ENCODE measurements around the gene CCDC157.
A peak's percentile ranks its signal among the peaks of the same experiment; 100 is the strongest.

CCDC157 gene

DNA sequence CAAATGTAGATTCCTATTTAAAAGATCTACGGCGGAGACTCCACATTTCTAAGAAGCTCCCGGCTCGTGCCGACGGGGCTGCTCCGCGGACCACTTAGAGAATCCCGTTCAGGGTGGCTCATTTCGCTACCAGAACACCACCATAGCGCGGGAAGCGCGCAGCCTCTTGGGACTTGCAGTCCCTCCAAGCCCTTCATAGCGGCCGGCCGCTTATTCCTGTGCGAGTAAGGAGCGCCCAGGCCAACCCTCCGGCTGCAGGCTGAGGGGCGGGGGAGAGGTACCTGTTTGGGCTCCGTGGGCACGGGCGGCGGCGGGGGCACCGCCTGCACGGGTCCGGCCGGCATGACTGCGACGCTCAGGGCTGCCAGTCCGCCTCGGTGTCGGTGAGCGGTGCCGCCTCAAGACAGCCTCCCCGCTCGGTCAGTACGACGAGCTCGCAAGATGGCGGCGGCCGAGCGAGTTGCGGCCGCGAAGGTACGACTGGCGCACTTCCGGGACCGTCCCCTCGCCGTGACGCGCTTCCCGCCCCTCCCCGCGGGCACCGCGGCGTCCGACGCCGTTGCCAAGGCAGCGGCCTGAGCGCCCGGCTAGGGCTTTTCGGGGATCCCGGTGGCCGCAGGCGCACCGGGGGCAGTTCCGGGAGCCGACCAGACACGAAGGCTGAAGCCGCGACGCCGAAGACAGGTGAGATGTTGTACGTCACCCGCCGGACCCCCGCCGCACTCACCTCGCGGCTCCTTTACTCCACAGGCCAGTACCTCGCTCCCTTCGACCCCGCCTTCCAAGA is at the start of gene CCDC157, which contains the start of gene SF3A1:
Gene CCDC157 (plus strand): TSS at position 559 of the 787 bp plus-strand sequence. CDS start 8,994 bp downstream, outside the sequence.
Gene SF3A1 (minus strand): TSS at position 446 of the 787 bp plus-strand sequence. CDS start 102 bp downstream, at position 344.
- DNase-seq, result peak; percentile 84

DNA sequence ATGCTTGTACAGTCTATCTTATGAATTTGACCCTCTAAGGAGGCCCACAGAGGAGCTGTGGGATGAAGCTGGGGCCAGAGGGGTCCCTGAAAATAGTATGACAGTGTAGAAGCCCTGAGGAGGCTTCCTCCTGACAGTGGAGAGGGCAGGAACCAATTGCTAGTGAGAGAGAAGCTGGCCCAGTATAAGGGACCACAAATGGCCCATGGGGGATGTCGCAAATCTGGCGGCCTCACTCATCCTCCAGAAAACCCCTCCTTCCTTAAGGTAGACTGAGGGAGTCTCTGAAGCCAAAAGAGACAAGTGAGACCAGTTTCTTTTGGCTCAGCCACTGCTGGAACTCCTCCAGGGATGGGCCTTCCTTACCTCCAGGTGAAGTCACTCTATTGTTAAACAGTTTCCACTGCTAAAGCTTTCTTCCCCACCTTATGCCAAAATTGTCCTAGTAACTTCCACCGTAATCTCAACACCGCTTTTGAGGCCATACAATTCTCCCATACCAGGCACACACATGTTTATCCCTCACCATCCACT is 49.7 kb upstream of the CCDC157 start:
- no peak for DNase-seq

DNA sequence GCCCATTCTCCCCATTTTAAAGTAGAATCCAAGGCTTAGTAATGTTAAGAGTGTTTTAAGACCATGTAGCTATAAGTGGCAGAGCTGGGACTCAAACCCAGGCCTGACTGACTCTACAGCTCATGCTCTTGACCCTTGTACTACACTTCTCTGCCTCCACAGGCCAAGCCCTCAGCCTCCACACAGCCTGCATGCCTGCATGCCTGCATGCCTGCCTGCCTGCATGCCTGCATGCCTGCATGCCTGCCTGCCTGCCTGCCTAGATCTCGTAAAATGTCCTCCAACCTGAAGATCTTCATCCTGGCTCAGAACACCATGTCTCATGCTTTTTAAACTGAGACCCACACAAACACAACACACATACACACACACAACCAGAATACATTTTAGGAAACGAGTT is 48.7 kb upstream of the CCDC157 start:
- no peak for DNase-seq

DNA sequence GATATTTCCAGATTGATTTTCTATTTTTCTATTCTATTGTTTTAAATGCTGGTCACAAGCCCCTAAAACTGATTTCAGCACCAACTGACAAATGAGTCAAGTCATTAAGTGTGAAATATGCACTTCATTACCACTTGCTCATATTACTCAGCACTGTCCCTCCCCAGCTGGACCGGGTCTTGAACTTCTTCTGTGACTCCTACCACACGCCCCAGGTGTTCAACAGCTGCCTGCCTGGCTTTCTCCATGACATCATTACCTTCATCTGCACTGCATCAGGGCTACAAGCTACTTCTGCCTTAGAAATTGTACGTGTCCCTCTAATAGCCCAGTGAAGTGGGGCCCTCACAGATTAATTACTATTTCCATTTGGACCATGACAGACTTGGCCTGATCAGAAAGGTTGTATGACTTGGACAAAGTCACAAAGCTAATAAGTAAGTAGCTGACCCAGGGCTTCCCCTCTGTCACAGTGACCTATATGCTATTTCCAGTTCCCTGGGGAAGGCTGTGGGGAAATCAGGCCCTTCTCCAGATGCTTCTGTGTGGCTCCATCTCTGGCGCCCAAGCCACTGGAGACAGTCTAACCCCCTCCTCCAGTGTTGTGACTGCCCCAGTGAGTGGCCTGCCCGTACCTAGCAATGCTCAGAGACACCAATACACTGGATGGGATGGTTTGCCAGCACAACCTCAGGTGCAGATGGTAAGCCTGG is 48.1 kb upstream of the CCDC157 start:
- no peak for DNase-seq

DNA sequence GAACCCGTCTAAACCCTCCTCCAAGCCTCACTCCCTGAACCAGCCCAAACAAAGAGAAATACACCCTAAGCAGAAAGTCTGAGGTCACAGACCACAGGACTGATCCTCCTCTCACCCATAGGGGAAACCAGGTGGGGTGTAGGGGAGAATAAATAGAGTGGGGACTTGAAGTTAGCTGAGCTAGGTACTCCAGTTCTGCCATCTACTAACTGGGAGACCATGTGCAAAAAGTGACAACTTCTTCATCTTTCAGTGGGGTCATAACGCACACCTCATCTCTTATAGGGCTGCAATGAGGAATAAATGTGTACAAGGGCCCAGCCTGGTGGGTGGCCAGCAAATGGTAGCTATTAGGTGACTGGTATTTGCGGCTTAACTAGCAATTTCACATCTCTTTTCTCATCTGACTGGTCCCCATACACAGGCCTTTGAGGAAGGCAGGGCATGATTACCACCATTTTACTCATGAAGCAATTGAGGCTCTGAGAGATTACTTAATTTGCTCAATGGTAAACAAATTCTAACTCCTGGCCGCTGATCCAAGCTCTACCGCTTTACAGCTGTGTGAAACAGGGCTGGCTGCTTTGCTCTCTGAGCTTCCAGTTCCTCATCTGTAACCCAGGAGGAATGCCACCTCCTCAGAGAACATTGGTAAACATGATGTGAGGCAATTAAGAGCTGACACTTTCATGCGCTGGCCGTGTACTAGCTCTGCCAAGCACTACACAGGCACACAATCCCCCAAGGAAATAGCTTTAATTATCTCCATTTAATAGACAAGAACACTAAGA is 46.7 kb upstream of the CCDC157 start:
- DNase-seq, result peak; percentile 65

DNA sequence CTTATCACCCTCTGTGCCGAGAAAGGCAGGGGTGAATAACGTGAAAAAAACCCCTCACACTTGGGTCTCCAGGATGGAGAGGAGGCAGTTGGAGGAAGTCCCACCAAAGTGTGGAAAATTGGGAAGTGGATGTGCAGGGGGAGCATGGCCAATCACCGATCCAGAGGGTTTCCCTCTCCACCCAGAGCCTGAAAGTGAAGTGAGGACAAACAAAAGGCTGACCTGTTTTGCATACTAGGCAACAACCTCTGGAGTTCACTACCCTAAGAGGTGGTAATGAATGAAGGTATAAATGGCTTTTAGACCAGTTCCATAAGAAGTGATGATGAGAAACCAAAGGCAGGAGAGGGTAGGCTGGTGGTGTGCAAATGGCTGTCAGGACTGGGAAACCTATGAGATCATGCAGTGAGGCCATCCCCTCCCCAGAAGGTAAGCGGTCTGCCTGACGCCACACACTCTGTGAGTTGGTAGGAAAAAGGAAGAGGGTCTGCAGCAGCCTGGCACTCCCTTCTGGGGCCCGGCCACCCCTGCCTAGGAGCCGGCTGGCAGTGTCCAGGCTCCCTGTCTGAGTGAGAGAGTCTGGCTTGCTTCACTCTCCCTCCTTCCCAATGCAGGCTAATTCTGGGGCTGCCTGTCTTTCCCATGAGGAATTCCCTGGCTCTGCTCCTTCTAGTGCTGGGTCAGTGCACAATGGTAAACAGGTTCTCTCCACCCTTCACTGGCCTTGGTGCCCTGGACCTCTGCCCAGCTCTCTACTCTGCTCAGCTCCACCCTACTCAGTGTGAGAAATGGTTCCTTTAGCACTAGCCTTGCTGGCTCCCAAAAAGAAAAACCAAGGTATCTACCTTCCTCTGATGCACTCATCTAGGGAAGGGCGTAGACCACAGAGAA is 45.7 kb upstream of the CCDC157 start:
- DNase-seq, result no peak

- DNase-seq, result no peak
Measured at GRCh38 chr22:30312053-30312452, 44.8 kb upstream of the CCDC157 start.

GRCh38 chr22:30313527-30314363 is 43.1 kb upstream of the CCDC157 start:
- DNase-seq, result no peak

DNA sequence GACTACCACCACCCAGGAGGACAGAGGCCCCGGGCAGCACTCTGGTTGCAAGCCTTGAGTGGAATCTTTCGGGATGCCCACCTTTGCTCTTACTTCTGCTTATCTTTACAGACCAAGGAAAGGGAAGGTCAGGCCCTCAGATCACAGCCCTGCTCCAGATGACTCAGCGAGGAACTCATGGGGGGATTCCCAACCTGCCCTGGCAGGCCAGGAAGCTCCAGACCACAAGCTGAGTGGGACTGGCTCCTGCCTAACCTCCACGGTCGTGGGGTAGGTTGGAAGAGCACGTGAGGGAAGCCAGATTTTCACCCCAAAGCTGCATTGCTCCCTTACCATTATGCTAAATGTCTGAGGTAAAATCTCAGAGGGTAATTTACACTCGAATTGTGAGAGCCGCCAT is 41.9 kb upstream of the CCDC157 start:
- DNase-seq, result no peak

DNA sequence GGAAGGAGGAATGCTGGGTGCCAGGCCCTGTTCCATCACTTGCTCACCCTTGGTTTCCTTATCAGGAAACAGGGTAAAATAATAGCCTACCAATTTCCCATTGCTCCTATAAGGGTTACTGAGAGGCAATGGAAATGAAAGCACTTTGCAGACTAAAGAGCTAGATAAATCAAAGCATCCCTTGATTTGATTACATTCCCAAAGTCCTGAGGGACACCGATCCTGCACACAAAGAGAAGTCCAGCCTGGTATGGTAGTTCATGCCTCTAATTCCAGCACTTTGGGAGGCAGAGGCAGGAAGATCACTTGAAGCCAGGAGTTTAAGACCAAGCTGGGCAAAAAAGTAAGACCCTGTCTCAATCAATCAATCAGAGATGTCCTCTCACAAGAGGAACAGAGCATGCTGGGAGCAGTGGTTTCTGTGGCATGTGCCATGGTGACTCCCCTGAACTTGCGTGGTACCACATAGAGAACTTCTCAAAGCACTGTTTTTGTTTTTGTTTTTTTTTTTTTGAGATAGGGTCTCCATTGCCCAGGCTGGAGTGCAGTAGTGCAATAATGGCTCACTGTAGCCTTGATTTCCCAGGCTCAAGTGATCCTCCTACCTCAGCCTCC is 40.7 kb upstream of the CCDC157 start:
- DNase-seq, result no peak

GRCh38 chr22:30317778-30318177 is 39.0 kb upstream of the CCDC157 start:
- no peak for DNase-seq

DNA sequence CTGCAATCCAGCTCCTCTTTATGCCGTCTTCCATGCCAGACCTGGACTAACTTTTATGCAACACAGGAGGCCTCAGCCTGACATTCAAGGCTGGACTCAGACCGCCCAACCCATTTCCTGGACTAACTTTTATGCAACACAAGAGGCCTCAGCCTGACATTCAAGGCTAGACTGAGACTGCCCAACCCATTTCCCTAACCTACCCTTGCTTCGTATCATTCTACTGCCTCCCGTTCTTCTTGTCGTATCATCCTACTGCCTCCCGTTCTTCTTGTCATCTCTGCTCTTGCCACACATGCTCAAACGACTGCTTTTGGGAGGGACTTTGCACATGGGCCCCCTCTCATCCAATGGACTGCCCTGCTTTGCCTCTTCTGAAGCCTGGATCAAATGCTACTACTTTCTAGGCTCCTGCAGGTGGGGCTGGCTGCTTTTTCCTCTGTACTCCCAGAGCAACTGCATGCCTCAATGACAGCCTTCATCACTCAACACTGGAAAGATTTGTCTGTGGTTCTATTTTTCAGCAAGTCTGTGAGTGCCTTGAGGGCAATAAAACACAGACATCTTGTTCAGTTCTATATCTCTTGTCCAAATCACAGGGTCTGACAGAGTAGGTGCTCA is 37.9 kb upstream of the CCDC157 start:
- DNase-seq, result no peak

- no peak for DNase-seq
Measured at GRCh38 chr22:30320021-30320556, 36.7 kb upstream of the CCDC157 start.

DNA sequence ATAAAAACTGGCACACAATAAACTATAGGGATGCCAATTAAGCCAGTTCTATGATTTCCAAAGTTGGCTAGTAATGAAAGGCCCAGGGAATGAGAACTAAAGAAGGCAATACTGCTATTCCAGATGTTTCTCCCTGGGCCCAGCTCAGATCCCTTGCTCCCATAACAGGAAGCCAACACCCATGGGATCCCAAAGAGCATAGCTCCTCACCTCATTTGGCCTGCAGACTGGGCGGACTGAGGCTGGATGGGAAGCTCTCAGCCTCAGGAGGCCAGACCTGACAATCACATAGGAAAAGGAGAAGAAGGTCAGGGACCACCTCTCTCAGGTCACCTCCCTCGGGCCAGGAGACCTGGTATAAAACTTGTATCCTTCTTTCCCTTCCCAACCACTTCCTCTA is 35.3 kb upstream of the CCDC157 start:
- DNase-seq, result no peak

GRCh38 chr22:30323246-30323645 is 33.6 kb upstream of the CCDC157 start:
- no peak for DNase-seq

DNA sequence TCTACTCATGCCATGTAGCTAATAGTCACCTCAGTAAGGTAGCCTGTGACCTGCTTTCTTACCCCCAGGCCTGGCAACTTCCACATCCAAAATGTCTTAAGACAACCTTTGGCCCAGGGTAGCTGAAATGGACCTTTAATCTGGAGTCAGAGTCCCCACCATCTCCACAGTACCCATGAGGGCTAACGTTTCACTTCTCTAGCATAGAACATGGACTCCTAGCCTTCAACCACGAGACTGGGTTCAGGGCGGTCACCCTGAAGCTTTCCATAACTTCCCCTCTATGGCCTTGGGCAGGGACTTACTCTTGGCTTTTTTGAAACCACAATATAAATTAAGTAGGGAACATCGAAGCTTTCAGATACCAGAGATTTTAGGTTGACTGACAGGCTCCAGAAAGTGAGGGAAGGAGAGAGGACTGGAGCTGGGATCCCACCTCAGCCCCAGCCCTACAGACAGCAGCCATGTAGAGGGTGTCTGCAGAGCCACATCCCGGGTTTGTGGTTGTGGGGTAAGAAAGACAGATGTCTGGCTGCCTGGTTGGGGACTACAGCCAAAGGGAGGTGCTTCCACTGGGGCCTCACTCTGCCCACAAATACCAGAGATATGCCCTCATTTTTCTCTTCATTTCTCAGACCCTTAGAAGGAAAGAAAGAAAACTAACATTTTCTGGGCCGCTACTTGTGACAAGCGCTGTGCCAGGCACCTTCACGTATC is 32.6 kb upstream of the CCDC157 start:
- DNase-seq, result no peak

GRCh38 chr22:30325065-30325720 is 31.6 kb upstream of the CCDC157 start:
- DNase-seq, result no peak

DNA sequence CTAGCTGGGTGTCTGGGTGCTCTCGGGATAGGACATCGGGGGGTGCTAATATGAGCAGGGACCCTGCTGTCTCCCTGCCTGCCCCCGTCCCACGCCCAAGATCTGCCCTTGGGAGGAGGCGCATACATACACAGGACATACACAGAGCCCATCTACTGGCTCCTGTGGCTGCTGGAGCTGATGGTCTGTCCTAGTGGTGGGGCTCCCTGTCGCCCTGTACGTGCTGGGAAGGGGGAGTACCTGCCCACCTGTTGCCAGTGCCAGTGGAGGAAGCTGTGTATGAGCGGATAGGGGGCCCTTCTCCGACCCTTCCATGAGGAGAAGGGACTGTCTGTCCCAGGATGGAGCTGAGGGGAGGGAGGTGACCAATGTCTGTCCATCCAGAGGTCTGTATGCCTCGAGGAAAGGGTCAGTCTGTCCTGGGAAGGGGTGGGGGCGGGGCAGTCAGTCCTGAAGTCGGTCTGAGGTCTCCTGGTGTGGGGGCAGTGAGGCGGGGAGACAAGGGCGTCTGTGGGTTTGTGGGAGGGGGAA is 31.0 kb upstream of the CCDC157 start:
- no peak for DNase-seq
